Ovary (tissue), 9 donors: ENCODE measurements around the gene PHB1. TPM values are rescaled to one million over a fixed set of nuclear protein-coding genes. Genes with fewer than 3 reads are reported as not detected.

Experiments
- DNase-seq, 5 donors: peaks; one replicate each; pipeline ENCODE4 v3.0.0-alpha.2; 2019 to 2020
- H3K27ac ChIP-seq, 2 donors: fragments of 200-600 bp; one replicate each; pipeline versions ENCODE4 v1.5.1 to v1.8.0; 2019 to 2022
- H3K27me3 ChIP-seq: fragments of 200-600 bp; one replicate; pipeline ENCODE4 v1.8.0; 2022
- H3K36me3 ChIP-seq: fragments of 200-600 bp; sonication (generic); one replicate; pipeline ENCODE4 v1.5.1; 2019
- H3K4me1 ChIP-seq: one replicate; pipeline ENCODE4 v1.8.1; 2013; ENCODE audit warnings: mild to moderate bottlenecking, moderate library complexity; ENCODE audit not compliant: insufficient read depth
- H3K4me3 ChIP-seq: fragments of 200-600 bp; sonication (generic); one replicate; pipeline ENCODE4 v1.5.1; 2017
- H3K9me3 ChIP-seq, 2 donors: fragments of 200-600 bp in 1 of 2; sonication (generic) in 1 of 2; one replicate each; pipeline versions ENCODE4 v1.5.1 to v1.8.1; 2013 to 2019; ENCODE audit warnings: mild to moderate bottlenecking in 1 of 2, moderate library complexity in 1 of 2
- EP300 ChIP-seq: sonication (generic); formaldehyde crosslinking; IDR thresholded peaks from one replicate; pipeline ENCODE4 v1.6.1; 2017; ENCODE audit warnings: antibody characterized with exemption
- POLR2A ChIP-seq: fragments of 450-650 bp; IDR thresholded peaks from one replicate; pipeline ENCODE4 v1.6.1; 2017; ENCODE audit warnings: antibody characterized with exemption, mild to moderate bottlenecking, moderate library complexity
- WGBS, 3 donors: extraction: QIAGEN DNeasy Blood & Tissue Kit in 1 of 3; methylation state at CpG; one replicate each; pipeline versions ENCODE4 v1.1.5 to v1.1.7; 2013 to 2017; 5-methylcytosine and 5-hydroxymethylcytosine counted together
- intact Hi-C, 4 donors: fragments of 100-400 bp; cut with DNase I; formaldehyde crosslinking; loops; one replicate each; pipeline versions ENCODE4 v1.11.0 to v1.15.1; 2022 to 2023
- polyA plus RNA-seq, 2 donors: library from polyadenylated mRNA; stranded (reverse); fragments of 200-250 nt in 1 of 2; fragments of 350-450 nt in 1 of 2; fragmentation: Illumina TruSeq in 1 of 2; extraction: RNeasy Lipid Tissue Mini Kit (QIAGEN cat#74804) in 1 of 2; gene quantifications; one replicate each; pipeline ENCODE4 v1.2.3, GENCODE V29; 2013 to 2014
- total RNA-seq, 7 donors: library from RNA; depleted of rRNA in 2 of 7; stranded (reverse); fragments of >200 nt in 2 of 7; fragmentation: NEBNext Ultra II Directional in 3 of 7; extraction: Animal tissue kit (Norgen Biotek cat#: 25700) in 3 of 7; gene quantifications; one replicate each; pipeline versions ENCODE4 v1.1.0 to v1.2.4, GENCODE V29; 2016 to 2023
- TF ChIP-seq, protein P1 (sequence below), 3 donors: fragments of 450-650 bp in 2 of 3; fragments of 200-600 bp in 1 of 3; IDR thresholded peaks; one replicate each; pipeline versions ENCODE4 v1.5.1 to v1.8.0; 2016 to 2022; ENCODE audit warnings: antibody characterized with exemption in 3 of 3, mild to moderate bottlenecking in 1 of 3
- donor health status: DM: no; HTN: no; CAD: no; lungs with moderate emphysema.
- donor health status: DM: no; HTN: no; CAD: no.
- donor health status: Bipolar disorder and iron deficiency.
- donor health status: DM: yes; HTN: yes; CAD: no.
- donor health status: DM: no; HTN: no; CAD: no.
- donor health status: DM: yes; HTN: yes; CAD: no.

PHB1 gene
- total and polyA plus RNA-seq, 9 donors = 46.0 to 148 (median 106) TPM

DNA sequence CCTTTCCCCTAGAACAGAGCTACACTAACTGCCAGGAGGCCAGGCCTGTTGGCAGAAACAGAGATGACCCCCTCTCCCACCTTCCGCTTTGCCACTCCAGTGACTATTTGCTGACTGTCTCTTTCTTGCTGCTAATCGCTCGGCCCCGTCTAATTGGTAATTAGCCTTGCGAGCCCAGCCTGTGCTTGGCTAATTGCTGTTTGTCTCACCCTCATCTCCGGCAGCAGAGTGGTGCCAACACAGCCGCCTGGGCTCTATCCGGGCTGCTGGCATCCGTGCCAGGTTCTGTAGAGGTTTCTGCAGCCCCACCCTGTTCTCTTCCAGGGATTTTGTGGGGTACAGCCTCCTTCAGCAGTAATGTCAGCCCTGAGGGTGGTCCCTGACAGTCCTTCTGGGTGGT is 27.4 kb upstream of the PHB1 start:
- no peak for DNase-seq
- intact Hi-C loops = no loop called here
- Histone ChIP-seq H3K27ac (no peak overlapping the region), H3K9me3 (no peaks in the 10 kb centered on the region), H3K27me3 (no peaks in the 10 kb centered on the region), H3K4me1 (no peaks in the 10 kb centered on the region), H3K36me3 (no peaks in the 10 kb centered on the region), H3K4me3 (no peak overlapping the region)
- TF ChIP-seq POLR2A (no peak), EP300 (no peak)
- TF ChIP-seq, protein P1, sequence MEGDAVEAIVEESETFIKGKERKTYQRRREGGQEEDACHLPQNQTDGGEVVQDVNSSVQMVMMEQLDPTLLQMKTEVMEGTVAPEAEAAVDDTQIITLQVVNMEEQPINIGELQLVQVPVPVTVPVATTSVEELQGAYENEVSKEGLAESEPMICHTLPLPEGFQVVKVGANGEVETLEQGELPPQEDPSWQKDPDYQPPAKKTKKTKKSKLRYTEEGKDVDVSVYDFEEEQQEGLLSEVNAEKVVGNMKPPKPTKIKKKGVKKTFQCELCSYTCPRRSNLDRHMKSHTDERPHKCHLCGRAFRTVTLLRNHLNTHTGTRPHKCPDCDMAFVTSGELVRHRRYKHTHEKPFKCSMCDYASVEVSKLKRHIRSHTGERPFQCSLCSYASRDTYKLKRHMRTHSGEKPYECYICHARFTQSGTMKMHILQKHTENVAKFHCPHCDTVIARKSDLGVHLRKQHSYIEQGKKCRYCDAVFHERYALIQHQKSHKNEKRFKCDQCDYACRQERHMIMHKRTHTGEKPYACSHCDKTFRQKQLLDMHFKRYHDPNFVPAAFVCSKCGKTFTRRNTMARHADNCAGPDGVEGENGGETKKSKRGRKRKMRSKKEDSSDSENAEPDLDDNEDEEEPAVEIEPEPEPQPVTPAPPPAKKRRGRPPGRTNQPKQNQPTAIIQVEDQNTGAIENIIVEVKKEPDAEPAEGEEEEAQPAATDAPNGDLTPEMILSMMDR (IDR thresholded peaks at IDR 0.05) = no peak
- WGBS, 3 donors = 60 to 76% (median 72%) methylated on average over 9 of the region's 9 CpGs

DNA sequence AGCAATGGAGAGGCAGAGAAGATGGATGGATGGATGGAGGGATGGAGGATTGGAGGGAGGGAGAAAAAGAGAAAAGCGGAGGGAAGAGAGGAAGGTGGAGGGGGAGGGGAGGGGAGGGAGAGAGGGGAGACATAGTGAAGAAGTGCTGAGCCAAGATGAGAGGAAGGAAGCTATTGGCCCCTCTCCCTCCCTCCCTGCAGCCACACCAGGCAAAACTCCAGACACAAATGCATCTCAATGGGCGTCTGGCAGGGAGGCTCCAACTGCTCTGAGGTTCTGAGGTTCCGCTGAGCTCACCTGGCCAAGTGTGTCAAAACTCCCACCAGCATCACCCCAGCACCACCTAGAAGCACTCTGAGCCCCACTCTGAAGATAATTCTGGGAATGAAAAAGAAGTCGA is 26.9 kb upstream of the PHB1 start:
- WGBS, 3 donors = 57 to 78% (median 63%) methylated on average over 4 of the region's 4 CpGs
- DNase-seq = no peak
- TF ChIP-seq, protein P1 (IDR thresholded peaks at IDR 0.05) = no peak
- no peak for TF ChIP-seq EP300
- intact Hi-C loops = no loop called here
- Histone ChIP-seq H3K9me3 (no peaks in the 10 kb centered on the region), H3K36me3 (no peaks in the 10 kb centered on the region), H3K27ac (no peak overlapping the region), H3K4me3 (no peak overlapping the region), H3K27me3 (no peaks in the 10 kb centered on the region), H3K4me1 (no peaks in the 10 kb centered on the region)

DNA sequence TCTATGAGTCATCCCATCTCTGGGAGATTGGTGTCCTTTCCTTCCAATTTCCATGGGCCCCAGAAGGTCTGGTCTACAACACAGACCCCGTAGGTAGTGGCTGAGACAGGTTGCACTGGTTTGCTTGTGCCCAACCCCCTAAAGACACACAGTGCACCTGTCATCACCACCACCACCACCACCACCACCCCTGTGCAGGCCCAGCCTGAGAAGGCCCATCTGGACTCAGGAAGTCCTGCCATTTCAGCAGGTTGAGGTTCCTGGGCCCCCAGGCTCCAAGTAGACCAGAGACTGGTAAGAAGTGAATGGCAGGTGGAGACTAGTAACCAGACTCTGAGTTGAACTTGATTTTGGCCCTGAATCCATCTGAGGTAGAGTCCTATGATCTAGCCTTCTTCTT is 25.9 kb upstream of the PHB1 start:
- H3K27me3 ChIP-seq = no peaks in the 10 kb centered on the region
- no peaks in the 10 kb centered on the region for H3K9me3 ChIP-seq
- H3K36me3 ChIP-seq = no peaks in the 10 kb centered on the region
- intact Hi-C loops = no loop called here
- H3K4me3 ChIP-seq = no peak overlapping the region
- H3K27ac ChIP-seq = no peak overlapping the region
- TF ChIP-seq, protein P1 (IDR thresholded peaks at IDR 0.05) = no peak
- H3K4me1 ChIP-seq = no peaks in the 10 kb centered on the region
- WGBS, 3 donors = 61 to 88% (median 87%) methylated on average over 1 of the region's 1 CpG
- DNase-seq = no peak

DNA sequence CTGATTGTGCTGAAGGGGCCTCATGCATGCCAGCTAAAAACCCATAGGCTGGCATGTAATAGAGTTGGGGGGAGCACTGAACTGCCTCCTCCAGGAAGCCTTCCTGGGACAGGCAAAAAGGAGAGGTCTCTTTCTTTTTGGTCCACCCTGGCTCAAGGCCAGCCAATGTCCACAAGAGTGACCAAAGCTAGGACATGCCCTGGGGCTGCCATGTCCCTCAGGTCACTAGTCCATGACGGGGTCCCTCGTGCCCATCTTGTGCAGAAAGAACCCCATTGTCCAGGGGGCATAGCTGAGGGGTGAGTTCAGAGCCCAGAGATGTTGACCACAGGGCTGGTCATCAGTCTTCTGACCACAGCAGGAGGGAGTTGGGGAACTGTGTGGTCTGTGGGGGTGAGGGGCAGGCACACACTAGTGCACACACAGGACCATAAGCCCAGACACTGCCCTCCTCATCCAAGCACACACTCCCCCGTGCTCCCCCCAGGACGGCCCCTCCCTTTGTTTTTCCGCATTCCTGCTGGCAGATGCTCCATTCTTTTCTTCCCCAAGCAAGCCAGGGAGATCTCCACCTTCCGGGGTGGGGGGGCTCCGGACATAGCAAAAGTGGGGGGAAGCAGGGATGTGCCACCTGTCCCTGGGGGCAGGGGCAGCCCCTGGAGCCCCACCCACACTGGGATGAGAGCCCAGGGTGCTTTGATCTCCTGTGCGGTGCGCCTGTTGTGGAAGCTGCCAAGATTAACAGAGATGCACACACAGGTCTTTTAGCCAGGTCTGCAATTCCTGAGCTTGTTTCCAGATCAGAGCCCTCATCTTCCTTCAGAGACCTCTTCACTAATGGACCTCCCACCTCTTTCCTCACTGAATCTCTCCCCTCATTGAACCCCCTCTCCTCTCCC is 25.2 kb upstream of the PHB1 start:
- no peak for DNase-seq
- no peaks in the 10 kb centered on the region for H3K4me1 ChIP-seq
- no peaks in the 10 kb centered on the region for H3K27me3 ChIP-seq
- no peaks in the 10 kb centered on the region for H3K9me3 ChIP-seq
- H3K4me3 ChIP-seq = no peak overlapping the region
- intact Hi-C loops = loop anchor here (10.0 kb wide), 1 partner anchor 115 kb away; no protein-coding TSS in a partner anchor
- TF ChIP-seq, protein P1 (IDR thresholded peaks at IDR 0.05) = no peak
- no peak for TF ChIP-seq EP300
- TF ChIP-seq POLR2A = no peak
- H3K27ac ChIP-seq = no peak overlapping the region
- H3K36me3 ChIP-seq = no peaks in the 10 kb centered on the region
- whole genome bisulfite sequencing, 3 donors = 26 to 32% (median 29%) methylated on average over 9 of the region's 9 CpGs
